ENCODE measurements around the gene ITGB1BP2.
A peak's percentile ranks its signal among the peaks of the same experiment; 100 is the strongest.
"Not testable (repeated sequence)": the region's sequence is repeated elsewhere in the genome, so short reads cannot be mapped to it uniquely, and the experiment has no call there.

ITGB1BP2 gene

GRCh38 chrX:71301195-71301924 is at the start of gene ITGB1BP2:
Gene ITGB1BP2 (plus strand): TSS chrX:71301750. CDS start chrX:71301807, 57 bp downstream.
- H3K27ac ChIP-seq (ENCODE audit: low read depth, low read length) = peak within 1 kb of the TSS; percentile 11
- no peaks in the 10 kb centered on the region for H3K27me3 ChIP-seq (ENCODE audit: control insufficient read depth, insufficient read depth, low read length)
- H3K4me3 ChIP-seq (ENCODE audit: low read depth, low read length) = no peak within 1 kb of the TSS
- peaks cover 77% of the 10 kb centered on the region for H3K36me3 ChIP-seq (ENCODE audit: control insufficient read depth, insufficient read depth, low read length)
- H3K4me1 ChIP-seq (ENCODE audit: control insufficient read depth, insufficient read depth, low read length) = no peaks in the 10 kb centered on the region
- no peak within 1 kb of the TSS for H3K9ac ChIP-seq (ENCODE audit: low read depth, low read length)
- H3K9me3 ChIP-seq (ENCODE audit: control insufficient read depth, insufficient read depth, low read length) = peaks cover 26% of the 10 kb centered on the region

- Histone ChIP-seq H3K27me3 (ENCODE audit: control insufficient read depth, insufficient read depth, low read length) (no peaks in the 10 kb centered on the region), H3K9me3 (ENCODE audit: control insufficient read depth, insufficient read depth, low read length) (peaks cover 20% of the 10 kb centered on the region), H3K4me3 (ENCODE audit: low read depth, low read length) (peak overlapping the region; percentile 81), H3K36me3 (ENCODE audit: control insufficient read depth, insufficient read depth, low read length) (peaks cover 39% of the 10 kb centered on the region), H3K4me1 (ENCODE audit: control insufficient read depth, insufficient read depth, low read length) (0 out of 2 replicates have a peak, but pooled peaks cover 3% of the 10 kb centered on the region), H3K9ac (ENCODE audit: low read depth, low read length) (no peak overlapping the region), H3K27ac (ENCODE audit: low read depth, low read length) (no peak overlapping the region)
These were observed 49.3 kb upstream of the ITGB1BP2 start for GRCh38 chrX:71252221-71252620.

GRCh38 chrX:71253253-71254091 is 48.1 kb upstream of the ITGB1BP2 start:
- Histone ChIP-seq H3K27me3 (ENCODE audit: control insufficient read depth, insufficient read depth, low read length) (no peaks in the 10 kb centered on the region), H3K27ac (ENCODE audit: low read depth, low read length) (peak overlapping the region; percentile 89), H3K4me1 (ENCODE audit: control insufficient read depth, insufficient read depth, low read length) (0 out of 2 replicates have a peak, but pooled peaks cover 3% of the 10 kb centered on the region), H3K36me3 (ENCODE audit: control insufficient read depth, insufficient read depth, low read length) (peaks cover 26% of the 10 kb centered on the region), H3K9me3 (ENCODE audit: control insufficient read depth, insufficient read depth, low read length) (peaks cover 8% of the 10 kb centered on the region), H3K9ac (ENCODE audit: low read depth, low read length) (peak overlapping the region; percentile 74), H3K4me3 (ENCODE audit: low read depth, low read length) (peak overlapping the region; percentile 81)

GRCh38 chrX:71254092-71254963 is 47.2 kb upstream of the ITGB1BP2 start, which contains the start of gene ZMYM3:
Gene ZMYM3 (minus strand): TSS chrX:71254140. CDS start chrX:71253255, 885 bp downstream.
- Histone ChIP-seq H3K27me3 (ENCODE audit: control insufficient read depth, insufficient read depth, low read length) (no peaks in the 10 kb centered on the region), H3K4me3 (ENCODE audit: low read depth, low read length) (peak within 1 kb of the TSS; percentile 81), H3K36me3 (ENCODE audit: control insufficient read depth, insufficient read depth, low read length) (peaks cover 18% of the 10 kb centered on the region), H3K4me1 (ENCODE audit: control insufficient read depth, insufficient read depth, low read length) (0 out of 2 replicates have a peak, but pooled peaks cover 3% of the 10 kb centered on the region), H3K9ac (ENCODE audit: low read depth, low read length) (peak within 1 kb of the TSS; percentile 74), H3K9me3 (ENCODE audit: control insufficient read depth, insufficient read depth, low read length) (peaks cover 7% of the 10 kb centered on the region; the same call in 1 of the 2 replicates), H3K27ac (ENCODE audit: low read depth, low read length) (peak within 1 kb of the TSS; percentile 89)

GRCh38 chrX:71256051-71256450 is 45.5 kb upstream of the ITGB1BP2 start:
- Histone ChIP-seq H3K27me3 (ENCODE audit: control insufficient read depth, insufficient read depth, low read length) (no peaks in the 10 kb centered on the region), H3K4me3 (ENCODE audit: low read depth, low read length) (no peak overlapping the region), H3K27ac (ENCODE audit: low read depth, low read length) (no peak overlapping the region), H3K9me3 (ENCODE audit: control insufficient read depth, insufficient read depth, low read length) (peaks cover 6% of the 10 kb centered on the region; the same call in 1 of the 2 replicates), H3K4me1 (ENCODE audit: control insufficient read depth, insufficient read depth, low read length) (0 out of 2 replicates have a peak, but pooled peaks cover 3% of the 10 kb centered on the region), H3K9ac (ENCODE audit: low read depth, low read length) (no peak overlapping the region), H3K36me3 (ENCODE audit: control insufficient read depth, insufficient read depth, low read length) (0 out of 2 replicates have a peak, but pooled peaks cover under 1% of the 10 kb centered on the region)

- no peaks in the 10 kb centered on the region for H3K27me3 ChIP-seq (ENCODE audit: control insufficient read depth, insufficient read depth, low read length)
- no peak overlapping the region for H3K27ac ChIP-seq (ENCODE audit: low read depth, low read length)
- H3K4me3 ChIP-seq (ENCODE audit: low read depth, low read length) = no peak overlapping the region
- 0 out of 2 replicates have a peak, but pooled peaks cover 3% of the 10 kb centered on the region for H3K4me1 ChIP-seq (ENCODE audit: control insufficient read depth, insufficient read depth, low read length)
- H3K9ac ChIP-seq (ENCODE audit: low read depth, low read length) = no peak overlapping the region
- no peaks in the 10 kb centered on the region for H3K36me3 ChIP-seq (ENCODE audit: control insufficient read depth, insufficient read depth, low read length)
- peaks cover 8% of the 10 kb centered on the region; the same call in 1 of the 2 replicates for H3K9me3 ChIP-seq (ENCODE audit: control insufficient read depth, insufficient read depth, low read length)
These were observed 44.7 kb upstream of the ITGB1BP2 start for GRCh38 chrX:71256856-71257255.

GRCh38 chrX:71268624-71269023 is 32.9 kb upstream of the ITGB1BP2 start:
- not testable (repeated sequence) for H3K9ac ChIP-seq (ENCODE audit: low read depth, low read length); H3K27me3 ChIP-seq (ENCODE audit: control insufficient read depth, insufficient read depth, low read length); H3K4me3 ChIP-seq (ENCODE audit: low read depth, low read length); H3K27ac ChIP-seq (ENCODE audit: low read depth, low read length); H3K36me3 ChIP-seq (ENCODE audit: control insufficient read depth, insufficient read depth, low read length); H3K4me1 ChIP-seq (ENCODE audit: control insufficient read depth, insufficient read depth, low read length)
- H3K9me3 ChIP-seq (ENCODE audit: control insufficient read depth, insufficient read depth, low read length) = peaks cover 17% of the 10 kb centered on the region; the same call in 1 of the 2 replicates

- no peak overlapping the region for H3K27ac ChIP-seq (ENCODE audit: low read depth, low read length)
- H3K4me3 ChIP-seq (ENCODE audit: low read depth, low read length) = no peak overlapping the region
These were observed 31.7 kb upstream of the ITGB1BP2 start for GRCh38 chrX:71269801-71270395.

GRCh38 chrX:71272313-71272712 is 29.2 kb upstream of the ITGB1BP2 start:
- H3K4me1 ChIP-seq (ENCODE audit: control insufficient read depth, insufficient read depth, low read length); H3K36me3 ChIP-seq (ENCODE audit: control insufficient read depth, insufficient read depth, low read length); H3K27ac ChIP-seq (ENCODE audit: low read depth, low read length); H3K9ac ChIP-seq (ENCODE audit: low read depth, low read length); H3K27me3 ChIP-seq (ENCODE audit: control insufficient read depth, insufficient read depth, low read length); H3K4me3 ChIP-seq (ENCODE audit: low read depth, low read length): not testable (repeated sequence)
- H3K9me3 ChIP-seq (ENCODE audit: control insufficient read depth, insufficient read depth, low read length) = peaks cover 13% of the 10 kb centered on the region

More at GRCh38 chrX:71269801-71270395, 31.7 kb upstream of the ITGB1BP2 start:
- Histone ChIP-seq H3K9ac (ENCODE audit: low read depth, low read length) (no peak overlapping the region), H3K9me3 (ENCODE audit: control insufficient read depth, insufficient read depth, low read length) (peaks cover 21% of the 10 kb centered on the region), H3K4me1 (ENCODE audit: control insufficient read depth, insufficient read depth, low read length) (no peaks in the 10 kb centered on the region), H3K27me3 (ENCODE audit: control insufficient read depth, insufficient read depth, low read length) (no peaks in the 10 kb centered on the region), H3K36me3 (ENCODE audit: control insufficient read depth, insufficient read depth, low read length) (no peaks in the 10 kb centered on the region)

GRCh38 chrX:71281300-71281699 is 20.2 kb upstream of the ITGB1BP2 start:
- H3K4me1 ChIP-seq (ENCODE audit: control insufficient read depth, insufficient read depth, low read length); H3K4me3 ChIP-seq (ENCODE audit: low read depth, low read length): not testable (repeated sequence)
- peaks cover 34% of the 10 kb centered on the region for H3K9me3 ChIP-seq (ENCODE audit: control insufficient read depth, insufficient read depth, low read length)

More at GRCh38 chrX:71281300-71281699, 20.2 kb upstream of the ITGB1BP2 start:
- peaks cover 16% of the 10 kb centered on the region for H3K36me3 ChIP-seq (ENCODE audit: control insufficient read depth, insufficient read depth, low read length)
- not testable (repeated sequence) for H3K27me3 ChIP-seq (ENCODE audit: control insufficient read depth, insufficient read depth, low read length); H3K9ac ChIP-seq (ENCODE audit: low read depth, low read length); H3K27ac ChIP-seq (ENCODE audit: low read depth, low read length)
